Dedifferentiated amniotic fluid mesenchymal stem cell (primary cell): ENCODE measurements around the gene SACM1L.
A peak's percentile ranks its signal among the peaks of the same experiment; 100 is the strongest.
"Not testable (repeated sequence)": the region's sequence is repeated elsewhere in the genome, so short reads cannot be mapped to it uniquely, and the experiment has no call there.

Experiments
- DNase-seq: peaks from one replicate; pipeline ENCODE4 v3.0.0-alpha.2; 2016; ENCODE audit errors: extremely low spot score

SACM1L gene

GRCh38 chr3:45667569-45667934, 21.6 kb upstream of the SACM1L start:
- DNase-seq: no peak

GRCh38 chr3:45670436-45670835, 18.8 kb upstream of the SACM1L start:
- no peak for DNase-seq

GRCh38 chr3:45670991-45671390, 18.2 kb upstream of the SACM1L start:
- DNase-seq: peak; percentile 50

- DNase-seq: no peak
Measured at GRCh38 chr3:45673273-45673672, 15.9 kb upstream of the SACM1L start.

- DNase-seq: no peak
Measured at GRCh38 chr3:45676325-45677032, 12.7 kb upstream of the SACM1L start.

- DNase-seq: no peak
Measured at GRCh38 chr3:45677033-45677446, 12.2 kb upstream of the SACM1L start.

GRCh38 chr3:45677841-45678240, 11.4 kb upstream of the SACM1L start:
- no peak for DNase-seq

- no peak for DNase-seq
Measured at GRCh38 chr3:45679805-45680204, 9.4 kb upstream of the SACM1L start.

GRCh38 chr3:45681221-45681620, 8.0 kb upstream of the SACM1L start:
- no peak for DNase-seq

- no peak for DNase-seq
Measured at GRCh38 chr3:45681846-45682245, 7.3 kb upstream of the SACM1L start.

GRCh38 chr3:45682311-45682710, 6.9 kb upstream of the SACM1L start:
- DNase-seq: no peak

GRCh38 chr3:45682786-45683185, 6.4 kb upstream of the SACM1L start:
- no peak for DNase-seq

- no peak for DNase-seq
Measured at GRCh38 chr3:45683417-45684326, 5.5 kb upstream of the SACM1L start.

GRCh38 chr3:45684327-45684892, 4.8 kb upstream of the SACM1L start:
- DNase-seq: no peak

- DNase-seq: not testable (repeated sequence)
Measured at GRCh38 chr3:45685722-45686121, 3.5 kb upstream of the SACM1L start.

- DNase-seq: no peak
Measured at GRCh38 chr3:45686850-45687249, 2.3 kb upstream of the SACM1L start.

GRCh38 chr3:45687828-45688193, 1.4 kb upstream of the SACM1L start:
- DNase-seq: no peak

- no peak for DNase-seq
Measured at GRCh38 chr3:45688194-45688881, 858 bp upstream of the SACM1L start.

- no peak for DNase-seq
Measured at GRCh38 chr3:45689787-45690145, 570 bp downstream of the SACM1L start.

GRCh38 chr3:45690336-45691035, 1.3 kb downstream of the SACM1L start:
- no peak for DNase-seq

GRCh38 chr3:45691842-45692241, 2.6 kb downstream of the SACM1L start:
- no peak for DNase-seq

GRCh38 chr3:45692866-45693265, 3.7 kb downstream of the SACM1L start:
- no peak for DNase-seq
